HG03280 (cell line): ENCODE data around the gene SUCLA2.

ENCODE experiments used
- ATAC-seq: cut with Tn5 transposase; IDR thresholded peaks from one replicate; pipeline ENCODE4 v1.9.1; 2021; ENCODE audit warnings: mild to moderate bottlenecking, moderate library complexity; ENCODE audit not compliant: unreplicated experiment

Gene SUCLA2

DNA sequence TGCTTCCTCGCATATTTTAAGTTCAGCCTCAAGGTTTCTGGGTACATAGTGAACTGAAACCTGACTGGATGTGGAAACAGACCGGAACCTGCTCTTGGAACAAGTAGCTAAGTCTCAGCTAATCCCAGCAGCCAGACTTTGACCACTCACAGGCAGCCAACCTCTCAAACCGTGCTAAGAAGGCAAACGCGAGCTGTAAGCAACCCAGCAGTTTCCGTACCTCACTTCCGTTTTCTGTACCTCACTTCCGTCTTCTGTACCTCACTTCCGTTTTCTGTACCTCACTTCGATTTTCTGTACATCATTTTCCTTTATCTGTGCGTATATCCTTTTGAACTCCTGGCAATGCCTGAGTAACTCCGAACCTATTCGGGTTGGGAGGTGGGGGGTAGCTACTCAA lies 96.8 kb downstream of the SUCLA2 start:
- no peak for ATAC-seq

DNA sequence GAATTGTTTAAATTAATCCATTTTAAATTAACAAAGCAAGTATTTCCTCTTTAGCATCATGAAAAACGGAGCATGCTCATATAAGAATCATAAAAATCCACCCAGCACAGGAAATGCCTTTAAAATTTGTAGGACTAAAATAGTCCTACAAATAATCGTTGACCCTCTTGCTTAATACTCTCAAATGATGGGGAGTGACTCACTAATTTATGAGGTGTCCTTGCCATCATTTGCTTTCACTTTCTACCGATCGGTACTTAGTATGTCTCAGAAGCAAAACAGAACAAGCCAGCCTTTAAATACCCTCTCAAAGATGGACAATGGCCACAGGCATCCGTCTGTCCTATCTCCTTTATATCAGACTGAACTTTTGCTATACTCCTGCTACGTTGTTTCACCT lies 97.2 kb downstream of the SUCLA2 start:
- ATAC-seq: no peak

DNA sequence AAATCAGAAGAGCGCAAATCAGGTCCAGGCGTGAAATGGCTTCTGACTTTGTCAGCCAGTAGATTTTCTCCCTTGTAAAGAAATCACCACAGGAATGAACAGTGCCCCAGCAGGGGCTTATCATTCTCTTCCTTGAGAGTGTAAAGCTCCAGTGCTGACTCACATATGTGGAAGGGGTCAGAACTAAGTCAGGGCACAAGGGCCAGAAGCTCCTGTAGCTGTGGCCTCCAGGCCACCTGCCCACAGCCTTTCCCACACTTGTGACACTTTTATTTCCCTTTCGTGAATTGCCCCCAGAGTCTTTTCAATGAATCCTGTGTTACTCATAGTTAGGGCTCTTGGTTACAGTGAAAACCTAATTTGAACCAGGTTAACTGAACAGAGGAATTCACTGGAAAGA lies 99.6 kb downstream of the SUCLA2 start:
- no peak for ATAC-seq

DNA sequence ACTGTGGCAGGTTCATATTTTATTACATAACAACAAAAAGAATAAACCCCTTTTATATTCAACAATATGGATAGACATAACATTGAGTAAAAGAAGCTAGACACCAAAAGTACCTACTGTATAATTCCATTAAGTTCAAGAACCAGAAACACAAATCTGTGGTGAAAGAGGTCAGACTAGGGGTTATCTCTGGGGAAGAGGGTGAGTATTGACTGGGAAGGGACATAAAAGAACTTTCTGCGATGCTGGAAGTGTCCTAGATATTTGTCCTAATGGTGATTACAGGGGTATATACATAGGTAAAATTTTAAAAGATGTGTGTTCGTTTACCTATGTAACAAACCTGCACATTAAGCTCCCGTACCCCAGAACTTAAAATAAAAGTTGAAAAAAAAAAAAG lies 103.0 kb downstream of the SUCLA2 start:
- no peak for ATAC-seq

DNA sequence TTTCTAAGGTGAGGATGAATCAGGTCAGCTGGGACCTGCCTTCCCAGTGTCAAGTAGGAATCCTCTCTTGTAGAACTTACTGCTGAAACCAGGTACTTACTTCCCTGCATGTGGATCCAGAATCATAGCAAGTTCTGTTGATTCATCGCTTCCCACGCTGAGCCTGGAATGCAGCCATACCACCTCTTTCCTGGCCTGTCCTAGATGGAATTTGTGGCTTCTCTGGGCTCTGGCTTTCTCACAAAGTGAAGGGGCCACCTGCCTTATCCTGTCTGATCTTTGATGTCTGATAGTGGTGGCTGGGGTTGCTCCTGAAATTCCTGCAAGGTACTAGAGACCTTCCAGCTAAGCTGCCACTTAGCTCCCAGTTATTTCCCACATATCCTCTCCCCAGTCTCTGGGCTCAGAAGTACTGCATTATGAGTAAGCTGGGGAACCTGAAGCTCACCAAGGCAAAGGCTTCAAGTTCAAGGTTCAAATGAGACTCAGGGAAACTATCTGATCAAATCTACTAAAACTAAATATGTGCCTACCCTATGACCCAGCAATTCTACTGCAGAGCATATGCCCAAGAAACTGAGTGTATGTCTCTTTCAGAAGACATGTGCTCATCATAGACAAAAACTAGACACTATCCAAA lies 103.5 kb downstream of the SUCLA2 start:
- no peak for ATAC-seq

DNA sequence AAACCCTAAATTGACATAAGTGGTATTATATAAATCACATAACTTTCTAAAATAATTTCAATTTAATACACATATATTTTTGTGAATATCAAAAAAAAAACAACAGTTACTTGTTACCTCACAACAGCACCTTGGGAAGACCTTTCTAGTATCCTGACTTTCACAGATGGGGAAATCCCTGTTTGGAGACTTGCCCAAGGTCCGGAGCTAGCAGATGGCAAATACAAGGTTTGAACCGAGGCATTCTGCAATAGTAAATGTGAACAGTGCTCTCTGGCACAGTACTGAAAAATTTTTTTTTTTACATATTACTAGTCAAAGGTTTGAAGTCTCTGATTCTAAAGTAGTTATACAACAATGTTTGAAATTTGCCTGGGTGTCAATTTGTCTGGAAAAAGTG lies 104.5 kb downstream of the SUCLA2 start:
- ATAC-seq: no peak

DNA sequence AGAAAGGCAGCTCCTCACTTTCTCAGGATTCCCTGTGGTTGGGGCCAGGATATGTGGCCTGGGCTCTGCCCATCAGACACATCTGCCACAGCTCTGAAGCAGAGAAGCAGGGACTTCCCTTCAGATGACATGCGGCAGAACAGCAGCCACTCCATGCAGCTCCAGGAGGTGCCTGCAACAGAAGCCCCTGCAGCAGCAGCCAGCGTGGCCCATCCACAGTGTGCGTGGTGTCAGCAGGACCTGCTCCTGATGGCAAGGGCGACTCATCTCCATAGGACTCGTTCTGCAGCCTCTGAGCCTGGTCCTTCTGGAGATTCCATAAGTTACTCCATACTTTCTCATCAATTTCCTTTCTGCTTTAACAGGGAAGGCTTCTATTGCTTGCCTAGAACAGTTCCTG lies 105.0 kb downstream of the SUCLA2 start:
- no peak for ATAC-seq

DNA sequence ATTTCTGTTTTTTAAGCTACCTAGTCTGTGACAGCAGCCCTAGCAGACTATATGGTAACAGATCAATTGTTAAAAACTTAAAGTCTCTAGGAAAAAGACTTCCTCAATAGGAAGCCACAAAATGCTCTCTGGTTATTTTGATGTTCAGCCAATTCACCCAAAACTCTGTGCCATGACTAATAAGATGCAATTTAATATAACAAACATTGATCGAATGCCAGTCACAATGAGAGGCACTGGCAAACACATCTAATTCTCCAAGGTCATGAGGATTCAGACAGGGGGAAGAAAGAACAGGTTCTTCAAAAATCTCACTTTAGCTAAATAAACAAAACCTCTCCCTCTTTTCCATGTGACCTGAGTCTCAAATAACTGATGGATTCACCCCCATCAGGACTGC lies 107.5 kb downstream of the SUCLA2 start:
- ATAC-seq: no peak
